K562 (cell line): ENCODE data around the gene THADA. TPM values are rescaled to one million over a fixed set of nuclear protein-coding genes. Genes with fewer than 3 reads are reported as not detected.

Experiments
- MEF2D ChIP-seq: conservative IDR thresholded peaks from 2 replicates; pipeline ENCODE4 v1.6.1; 2016; ENCODE audit warnings: low read depth, missing genetic modification characterization, missing compliant biosample characterization
- MTA1 ChIP-seq: fragments of 450-650 bp; IDR thresholded peaks from 2 replicates; pipeline ENCODE4 v1.6.1; 2017; ENCODE audit warnings: borderline replicate concordance
- NFYB ChIP-seq: IDR thresholded peaks from 2 replicates; pipeline ENCODE4 v1.6.1; 2011; ENCODE audit warnings: mild to moderate bottlenecking, moderate library complexity; ENCODE audit not compliant: insufficient read length; ENCODE audit errors: extremely low read depth
- POLR3A ChIP-seq: IDR thresholded peaks from 2 replicates; pipeline ENCODE4 v1.6.1; 2011; ENCODE audit warnings: borderline replicate concordance, mild to moderate bottlenecking, moderate library complexity; ENCODE audit not compliant: insufficient read length, insufficient read depth; ENCODE audit errors: extremely low read depth
- ZNF134 ChIP-seq: fragments of 250-450 bp; sonication (Bioruptor Pico); conservative IDR thresholded peaks from 2 replicates; pipeline ENCODE4 v1.4.0; 2020
- ZNF76 ChIP-seq: fragments of 250-450 bp; sonication (Bioruptor Pico); IDR thresholded peaks from 2 replicates; pipeline ENCODE4 v1.4.0; 2020; ENCODE audit warnings: mild to moderate bottlenecking, moderate library complexity, borderline replicate concordance
- polyA plus RNA-seq, 8 experiments: library from polyadenylated mRNA; depleted of rRNA in 4 of 8; stranded (reverse) in 5 of 8; unstranded in 3 of 8; fragments of >200 nt; fragmentation: Nextera tagmentation in 2 of 8; fragmentation: Illumina TruSeq in 1 of 8; extraction: Ambion mirVana in 2 of 8; extraction: Trizol in 1 of 8; gene quantifications; 2 replicates each; pipeline versions ENCODE4 v1.2.1 to v1.2.3, GENCODE V29; 2011 to 2014; ENCODE audit warnings: inconsistent platforms in 1 of 8, missing spikeins in 1 of 8
- total RNA-seq, 7 experiments: library from RNA; depleted of rRNA in 6 of 7; stranded (reverse); fragments of >200 nt in 6 of 7; fragmentation: Illumina TruSeq in 2 of 7; extraction: Trizol in 2 of 7; gene quantifications; 2 replicates each; pipeline versions ENCODE4 v1.2.1 to v1.2.3, GENCODE V29; 2011 to 2021; ENCODE audit warnings: low replicate concordance in 1 of 7
- TF ChIP-seq, protein P1 (sequence below): IDR thresholded peaks from 3 replicates; pipeline ENCODE4 v1.6.1; 2011; ENCODE audit warnings: borderline replicate concordance, mild to moderate bottlenecking, moderate library complexity; ENCODE audit not compliant: insufficient read length; ENCODE audit errors: extremely low read depth
- TF ChIP-seq, protein P2 (sequence below): sonication (generic); formaldehyde crosslinking; IDR thresholded peaks from 2 replicates; pipeline ENCODE4 v1.8.0; 2023; ENCODE audit warnings: mild to moderate bottlenecking, missing genetic modification reagents
- TF ChIP-seq, protein P3 (sequence below): fragments of 450-650 bp; IDR thresholded peaks from 2 replicates; pipeline ENCODE4 v1.6.1; 2016; ENCODE audit warnings: borderline replicate concordance

THADA gene
- total and polyA plus RNA-seq, 9 of the 15 experiments (the other 6 are each of a cell fraction or from before 2014, with no cell fraction given) = 17.8 to 34.7 (median 31.9) TPM

DNA sequence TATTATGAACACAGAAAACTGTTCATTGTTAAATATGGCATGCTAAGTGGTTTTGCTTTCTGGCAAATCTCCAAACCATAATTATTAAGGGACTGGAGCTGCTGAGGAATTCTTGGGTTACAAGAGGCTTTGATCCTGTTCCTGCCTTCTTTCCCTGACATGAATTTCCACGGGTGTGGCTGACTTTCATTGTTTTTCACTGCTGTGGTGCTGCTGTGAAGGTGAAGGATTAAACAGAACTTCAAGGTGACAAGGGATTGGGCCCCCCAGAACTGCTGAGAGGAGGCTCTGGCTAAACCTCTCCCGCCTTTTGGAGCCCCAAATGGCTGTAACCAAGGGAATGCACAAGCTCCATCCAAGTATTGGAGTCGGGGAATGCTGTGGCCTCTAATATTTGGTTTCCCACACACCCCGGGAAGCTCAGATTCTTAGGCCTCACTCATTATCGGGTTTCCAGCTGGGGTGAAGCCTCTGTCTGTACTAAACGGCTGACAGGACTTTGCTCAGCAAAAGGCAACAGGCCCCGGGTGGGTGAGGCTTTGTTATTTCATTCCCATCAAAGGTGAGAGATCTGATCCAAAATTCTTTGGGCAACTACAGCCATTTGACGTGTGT lies 340.4 kb downstream of the THADA start (continued):
- TF ChIP-seq MTA1 (no peak), ZNF76 (no peak), ZNF134 (CRISPR knock-in tag) (no peak), NFYB (no peak), POLR3A (no peak), MEF2D (no peak)
- TF ChIP-seq, protein P1, sequence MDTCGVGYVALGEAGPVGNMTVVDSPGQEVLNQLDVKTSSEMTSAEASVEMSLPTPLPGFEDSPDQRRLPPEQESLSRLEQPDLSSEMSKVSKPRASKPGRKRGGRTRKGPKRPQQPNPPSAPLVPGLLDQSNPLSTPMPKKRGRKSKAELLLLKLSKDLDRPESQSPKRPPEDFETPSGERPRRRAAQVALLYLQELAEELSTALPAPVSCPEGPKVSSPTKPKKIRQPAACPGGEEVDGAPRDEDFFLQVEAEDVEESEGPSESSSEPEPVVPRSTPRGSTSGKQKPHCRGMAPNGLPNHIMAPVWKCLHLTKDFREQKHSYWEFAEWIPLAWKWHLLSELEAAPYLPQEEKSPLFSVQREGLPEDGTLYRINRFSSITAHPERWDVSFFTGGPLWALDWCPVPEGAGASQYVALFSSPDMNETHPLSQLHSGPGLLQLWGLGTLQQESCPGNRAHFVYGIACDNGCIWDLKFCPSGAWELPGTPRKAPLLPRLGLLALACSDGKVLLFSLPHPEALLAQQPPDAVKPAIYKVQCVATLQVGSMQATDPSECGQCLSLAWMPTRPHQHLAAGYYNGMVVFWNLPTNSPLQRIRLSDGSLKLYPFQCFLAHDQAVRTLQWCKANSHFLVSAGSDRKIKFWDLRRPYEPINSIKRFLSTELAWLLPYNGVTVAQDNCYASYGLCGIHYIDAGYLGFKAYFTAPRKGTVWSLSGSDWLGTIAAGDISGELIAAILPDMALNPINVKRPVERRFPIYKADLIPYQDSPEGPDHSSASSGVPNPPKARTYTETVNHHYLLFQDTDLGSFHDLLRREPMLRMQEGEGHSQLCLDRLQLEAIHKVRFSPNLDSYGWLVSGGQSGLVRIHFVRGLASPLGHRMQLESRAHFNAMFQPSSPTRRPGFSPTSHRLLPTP = no peak
- TF ChIP-seq, protein P2, sequence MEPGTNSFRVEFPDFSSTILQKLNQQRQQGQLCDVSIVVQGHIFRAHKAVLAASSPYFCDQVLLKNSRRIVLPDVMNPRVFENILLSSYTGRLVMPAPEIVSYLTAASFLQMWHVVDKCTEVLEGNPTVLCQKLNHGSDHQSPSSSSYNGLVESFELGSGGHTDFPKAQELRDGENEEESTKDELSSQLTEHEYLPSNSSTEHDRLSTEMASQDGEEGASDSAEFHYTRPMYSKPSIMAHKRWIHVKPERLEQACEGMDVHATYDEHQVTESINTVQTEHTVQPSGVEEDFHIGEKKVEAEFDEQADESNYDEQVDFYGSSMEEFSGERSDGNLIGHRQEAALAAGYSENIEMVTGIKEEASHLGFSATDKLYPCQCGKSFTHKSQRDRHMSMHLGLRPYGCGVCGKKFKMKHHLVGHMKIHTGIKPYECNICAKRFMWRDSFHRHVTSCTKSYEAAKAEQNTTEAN (CRISPR knock-in tag) = no peak
- TF ChIP-seq, protein P3, sequence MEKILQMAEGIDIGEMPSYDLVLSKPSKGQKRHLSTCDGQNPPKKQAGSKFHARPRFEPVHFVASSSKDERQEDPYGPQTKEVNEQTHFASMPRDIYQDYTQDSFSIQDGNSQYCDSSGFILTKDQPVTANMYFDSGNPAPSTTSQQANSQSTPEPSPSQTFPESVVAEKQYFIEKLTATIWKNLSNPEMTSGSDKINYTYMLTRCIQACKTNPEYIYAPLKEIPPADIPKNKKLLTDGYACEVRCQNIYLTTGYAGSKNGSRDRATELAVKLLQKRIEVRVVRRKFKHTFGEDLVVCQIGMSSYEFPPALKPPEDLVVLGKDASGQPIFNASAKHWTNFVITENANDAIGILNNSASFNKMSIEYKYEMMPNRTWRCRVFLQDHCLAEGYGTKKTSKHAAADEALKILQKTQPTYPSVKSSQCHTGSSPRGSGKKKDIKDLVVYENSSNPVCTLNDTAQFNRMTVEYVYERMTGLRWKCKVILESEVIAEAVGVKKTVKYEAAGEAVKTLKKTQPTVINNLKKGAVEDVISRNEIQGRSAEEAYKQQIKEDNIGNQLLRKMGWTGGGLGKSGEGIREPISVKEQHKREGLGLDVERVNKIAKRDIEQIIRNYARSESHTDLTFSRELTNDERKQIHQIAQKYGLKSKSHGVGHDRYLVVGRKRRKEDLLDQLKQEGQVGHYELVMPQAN = no peak
- TF ChIP-seq, all 486 proteins: peak for 0
